NCI-H2107 (cell line): Measurements from ENCODE around the gene GEMIN8.

Experiments used
- DNase-seq: peaks from one replicate; lab custom pipeline; 2025; lab: John Stamatoyannopoulos, UW

Gene GEMIN8, protein sequence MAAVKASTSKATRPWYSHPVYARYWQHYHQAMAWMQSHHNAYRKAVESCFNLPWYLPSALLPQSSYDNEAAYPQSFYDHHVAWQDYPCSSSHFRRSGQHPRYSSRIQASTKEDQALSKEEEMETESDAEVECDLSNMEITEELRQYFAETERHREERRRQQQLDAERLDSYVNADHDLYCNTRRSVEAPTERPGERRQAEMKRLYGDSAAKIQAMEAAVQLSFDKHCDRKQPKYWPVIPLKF

GRCh38 chrX:14029425-14030173 lies at the start of gene GEMIN8:
Gene GEMIN8, minus strand, starts transcription at chrX:14029892. Its CDS starts 8,414 bp downstream, at chrX:14021478.
- DNase-seq: peak; percentile 87

DNA sequence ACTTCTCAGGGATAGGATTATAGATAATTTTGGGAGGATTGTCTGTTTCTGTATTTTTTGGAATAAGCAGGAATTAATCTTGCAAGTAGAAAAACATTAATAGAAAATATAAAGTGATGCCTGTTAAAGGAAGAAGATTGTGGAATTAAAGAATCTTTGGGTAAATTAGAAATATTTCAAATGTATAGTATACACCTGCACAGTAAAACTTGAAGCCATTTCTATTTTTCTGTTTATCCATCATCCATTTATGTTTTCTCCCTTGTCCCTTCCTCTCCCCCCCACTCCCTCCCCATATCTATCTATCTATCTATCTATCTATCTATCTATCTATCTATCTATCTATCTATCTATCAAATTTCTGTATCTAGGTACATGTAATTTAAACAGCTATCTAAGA lies 46.9 kb upstream of the GEMIN8 start:
- DNase-seq: no peak

DNA sequence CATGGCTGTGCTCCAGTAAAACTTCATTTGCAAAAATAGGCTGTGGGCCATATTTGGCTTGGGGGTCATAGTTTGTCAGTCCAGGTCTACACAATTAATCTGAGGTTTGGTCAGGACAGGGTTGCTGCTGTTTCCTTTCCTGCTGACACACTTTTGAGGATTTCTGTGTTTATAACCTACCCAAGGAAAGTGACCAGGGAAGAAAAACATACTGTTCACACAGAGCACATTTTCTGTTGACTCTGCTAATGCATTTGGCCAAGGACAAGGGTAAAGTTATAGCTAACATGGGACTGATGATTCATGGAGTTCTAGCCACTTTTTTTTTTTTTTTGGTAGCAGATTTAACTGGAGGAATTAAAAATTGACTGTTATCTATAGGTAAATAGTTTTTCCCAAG lies 43.9 kb upstream of the GEMIN8 start:
- DNase-seq: no peak

DNA sequence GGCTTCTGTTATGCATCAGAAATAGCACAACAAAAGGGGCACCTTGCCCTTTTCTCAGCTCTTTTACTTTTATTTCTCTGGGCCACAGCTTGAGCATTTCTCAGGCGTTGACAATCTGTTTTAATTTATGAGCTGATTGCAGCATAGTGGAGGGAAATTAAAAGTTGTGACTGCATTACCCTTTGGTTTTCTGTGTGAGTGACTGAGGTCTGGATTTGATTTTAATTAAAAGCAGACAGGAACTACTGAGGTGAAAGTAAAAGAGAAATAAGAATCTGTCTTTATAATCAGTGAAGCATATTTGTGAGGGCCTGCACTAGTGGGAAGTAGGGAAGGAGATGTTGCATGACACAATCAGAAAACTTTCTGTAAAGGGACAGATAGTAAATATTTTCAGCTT lies 43.4 kb upstream of the GEMIN8 start:
- no peak for DNase-seq

DNA sequence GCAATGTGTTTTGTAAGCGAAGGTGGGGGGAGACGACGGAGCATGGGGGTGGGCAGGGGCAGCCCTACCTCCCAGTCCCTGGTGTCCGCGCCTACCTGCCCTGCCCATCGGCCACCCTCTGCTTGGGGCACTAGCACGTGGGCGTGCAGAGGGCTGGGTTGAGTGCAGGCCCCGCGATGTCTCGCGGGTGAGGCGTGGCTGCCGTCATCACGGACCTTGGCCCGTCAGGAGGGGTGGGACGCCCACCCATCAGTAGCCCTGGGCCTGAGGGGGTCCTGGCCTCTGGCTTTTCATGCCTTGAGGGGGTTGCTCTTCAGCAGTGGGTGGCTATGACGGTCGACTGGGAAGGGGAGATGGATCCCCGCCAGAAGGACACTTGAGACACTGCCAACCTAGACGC lies 36.1 kb upstream of the GEMIN8 start:
- no peak for DNase-seq

GRCh38 chrX:14064626-14065432 lies 35.1 kb upstream of the GEMIN8 start:
- no peak for DNase-seq

- DNase-seq: no peak
These were observed 32.8 kb upstream of the GEMIN8 start for GRCh38 chrX:14062524-14062923.

- DNase-seq: no peak
These were observed 26.5 kb upstream of the GEMIN8 start for GRCh38 chrX:14056206-14056605.

DNA sequence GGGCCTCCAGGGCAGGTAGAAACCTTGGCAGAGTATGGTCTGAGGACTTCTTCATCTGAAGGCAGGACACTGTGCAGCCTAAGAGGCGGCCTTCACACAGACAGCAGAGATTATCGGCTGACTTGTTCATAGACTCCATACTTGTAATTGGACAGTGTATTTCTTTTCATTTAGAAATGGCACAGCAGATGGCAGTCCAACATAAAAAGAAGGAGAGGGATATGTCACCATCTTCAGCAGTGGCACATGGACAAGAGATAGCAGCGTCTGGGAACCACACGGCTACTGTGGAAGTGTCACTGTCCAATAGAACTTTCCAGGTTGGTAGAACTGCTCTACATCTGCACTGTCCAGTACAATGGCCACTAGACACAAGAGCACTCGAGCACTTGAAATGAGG lies 21.7 kb upstream of the GEMIN8 start:
- no peak for DNase-seq

DNA sequence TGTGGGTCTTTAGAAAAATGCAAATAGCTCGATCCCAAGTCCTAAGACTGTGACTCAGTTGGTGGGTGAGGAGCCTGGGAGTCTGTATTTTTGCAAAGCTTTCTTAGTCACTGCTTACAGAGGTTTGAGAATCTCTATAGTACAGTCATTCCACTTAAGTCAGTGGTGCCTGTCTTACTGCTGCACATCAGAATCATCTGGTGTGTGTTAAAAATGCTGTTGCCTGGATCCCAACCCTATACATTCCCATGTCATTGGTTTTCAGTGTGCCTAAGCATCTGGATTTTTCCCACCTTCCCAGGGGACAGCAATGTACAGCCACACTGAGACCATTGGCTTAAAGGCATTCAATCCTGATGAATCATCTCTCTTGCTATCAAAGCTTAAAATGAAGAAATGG lies 21.0 kb upstream of the GEMIN8 start:
- no peak for DNase-seq

DNA sequence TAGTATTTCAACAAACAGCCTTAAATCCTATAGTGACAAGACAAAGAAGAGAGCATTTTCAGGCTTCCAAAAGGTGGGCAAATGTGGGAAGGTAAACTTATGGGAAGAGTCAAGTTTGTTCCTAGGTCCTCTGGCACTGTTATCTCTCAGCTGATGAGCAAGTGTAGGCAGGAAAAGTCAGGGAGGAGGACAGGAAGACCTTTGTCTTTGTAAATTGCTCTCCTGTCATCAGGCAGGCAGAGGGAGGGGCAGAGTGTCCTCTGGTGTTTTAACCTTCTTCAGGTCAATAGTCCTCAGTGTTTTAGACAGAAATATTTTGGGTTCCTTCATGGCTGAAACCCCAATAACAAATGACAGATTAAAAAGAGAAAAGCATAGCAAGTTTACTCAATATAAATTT lies 13.5 kb upstream of the GEMIN8 start:
- no peak for DNase-seq

GRCh38 chrX:14039344-14039743 lies 9.7 kb upstream of the GEMIN8 start:
- peak; percentile 23 for DNase-seq

DNA sequence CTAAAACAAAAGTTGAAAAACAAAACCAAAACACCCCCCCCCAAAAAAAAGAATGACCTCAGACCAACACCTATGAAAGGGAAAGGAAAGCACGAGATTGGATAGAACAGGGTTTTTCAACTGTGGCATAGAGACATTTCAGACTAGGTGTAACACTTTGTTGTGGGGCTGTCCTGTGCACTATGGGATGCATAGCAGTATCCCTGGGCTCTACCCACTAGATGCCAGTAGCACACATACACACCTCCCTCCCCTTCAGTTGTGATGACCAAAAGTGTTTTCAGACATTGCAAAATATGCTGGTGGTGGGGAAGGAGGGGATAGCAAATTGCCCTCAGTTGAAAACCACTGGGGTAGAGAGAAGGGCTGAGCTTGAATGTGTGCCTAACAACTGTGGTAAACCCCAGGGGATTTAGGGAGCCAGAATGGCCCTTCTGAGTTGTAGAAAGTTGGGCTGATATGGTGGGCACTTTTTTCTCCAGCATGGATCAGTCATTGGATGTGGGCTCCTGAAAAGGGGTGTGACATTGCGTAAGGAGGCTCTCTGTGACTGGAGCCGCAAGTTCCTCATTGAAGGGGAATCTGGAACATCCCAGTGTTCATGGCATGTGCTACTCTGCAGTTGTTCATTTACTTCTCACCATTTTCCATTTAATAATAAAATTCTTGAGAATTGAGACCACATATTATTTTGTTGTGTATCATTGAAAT lies 8.8 kb upstream of the GEMIN8 start:
- no peak for DNase-seq

DNA sequence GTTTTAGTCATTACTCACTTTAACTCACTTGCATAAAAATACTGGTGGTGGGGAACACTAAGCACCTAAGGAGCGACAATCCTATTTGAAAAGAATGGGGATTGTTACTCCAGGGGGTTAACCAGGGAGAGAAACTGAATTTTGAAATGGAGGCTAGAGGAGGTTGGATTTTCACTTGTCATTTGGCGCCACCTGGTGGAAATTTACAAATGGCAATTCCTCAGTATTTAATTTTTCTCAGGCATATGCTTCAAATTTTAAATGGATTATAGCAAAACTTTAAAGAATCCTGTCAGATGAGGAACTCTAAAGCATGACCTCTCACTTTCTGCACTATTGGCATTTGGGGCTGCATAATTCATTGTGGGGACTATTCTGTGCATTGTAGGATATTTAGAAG lies 2.7 kb upstream of the GEMIN8 start:
- peak; percentile 57 for DNase-seq

DNA sequence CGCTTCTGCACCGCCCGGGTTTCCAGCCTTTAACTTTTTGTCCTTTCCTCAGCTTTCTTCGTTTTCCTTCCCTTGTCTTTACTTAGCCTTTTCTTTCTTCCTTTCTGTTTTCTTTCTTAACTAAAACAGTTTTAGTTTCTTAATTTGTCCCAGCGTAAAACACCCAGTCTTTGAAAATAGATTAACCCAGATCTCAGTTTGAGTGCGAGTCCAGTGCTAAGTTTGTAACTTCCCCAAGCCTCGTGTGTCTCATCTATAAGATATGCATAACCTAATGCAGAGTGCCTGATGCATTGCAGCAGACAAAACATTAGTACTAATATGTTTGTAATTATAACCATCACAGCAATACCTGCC lies 460 bp upstream of the GEMIN8 start:
- no peak for DNase-seq

DNA sequence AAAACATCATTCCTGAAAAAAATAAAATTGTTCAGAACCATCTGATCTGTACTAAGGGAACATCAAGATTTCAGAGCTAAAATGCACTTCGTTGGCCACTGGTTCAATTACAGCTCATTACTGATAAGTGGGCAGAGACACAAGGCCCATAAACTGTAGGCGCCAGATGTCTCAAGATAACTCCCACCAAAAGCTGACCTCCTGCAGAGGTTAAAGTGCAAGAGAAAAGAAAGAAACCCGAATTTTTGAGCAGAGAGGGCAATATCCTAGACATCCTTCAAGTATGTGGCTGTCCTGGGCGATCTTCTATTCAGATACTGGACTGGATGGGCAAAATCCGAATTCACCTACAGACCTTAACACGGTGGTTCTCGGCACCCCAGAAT lies 660 bp downstream of the GEMIN8 start:
- DNase-seq: no peak

DNA sequence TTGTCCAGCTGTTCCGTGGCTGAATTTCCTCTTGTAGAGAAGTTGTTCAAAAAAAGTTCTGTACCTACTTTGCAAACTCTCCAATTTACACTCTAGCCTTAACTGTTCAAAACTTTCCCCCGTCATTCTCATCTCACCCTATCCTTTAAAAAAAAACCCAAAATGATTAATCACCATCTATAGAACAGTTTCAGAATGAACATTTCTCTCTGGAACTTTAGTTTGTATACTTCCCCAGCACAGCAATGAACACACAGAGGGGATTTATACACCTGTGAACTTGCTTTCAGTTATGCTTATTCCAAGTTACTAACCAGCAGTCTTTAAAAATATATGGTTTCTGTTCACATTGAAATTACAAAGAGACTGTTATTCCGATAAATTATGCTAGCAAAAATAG lies 1.2 kb downstream of the GEMIN8 start:
- DNase-seq: no peak

GRCh38 chrX:14027511-14028019 lies 2.1 kb downstream of the GEMIN8 start:
- DNase-seq: no peak

GRCh38 chrX:14027036-14027435 lies 2.7 kb downstream of the GEMIN8 start:
- no peak for DNase-seq

DNA sequence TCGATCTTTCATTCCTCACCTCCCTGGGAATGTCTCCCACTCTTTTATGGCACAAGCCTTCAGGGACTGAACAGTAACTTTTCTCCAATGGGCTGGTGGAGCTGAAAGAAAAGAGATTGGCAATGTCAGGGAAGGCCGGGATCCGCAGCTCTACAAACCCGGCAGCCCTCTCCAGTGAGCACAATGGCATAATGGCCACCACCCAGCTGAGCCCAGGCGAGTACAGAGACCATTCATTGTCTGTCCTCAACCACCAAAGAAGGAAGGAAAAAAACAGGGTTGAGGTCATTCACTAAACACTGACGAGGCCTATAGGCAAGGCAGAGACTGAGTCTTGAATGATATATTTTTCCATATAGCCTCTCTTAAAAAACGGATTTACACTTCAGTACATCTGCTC lies 3.6 kb downstream of the GEMIN8 start:
- no peak for DNase-seq

DNA sequence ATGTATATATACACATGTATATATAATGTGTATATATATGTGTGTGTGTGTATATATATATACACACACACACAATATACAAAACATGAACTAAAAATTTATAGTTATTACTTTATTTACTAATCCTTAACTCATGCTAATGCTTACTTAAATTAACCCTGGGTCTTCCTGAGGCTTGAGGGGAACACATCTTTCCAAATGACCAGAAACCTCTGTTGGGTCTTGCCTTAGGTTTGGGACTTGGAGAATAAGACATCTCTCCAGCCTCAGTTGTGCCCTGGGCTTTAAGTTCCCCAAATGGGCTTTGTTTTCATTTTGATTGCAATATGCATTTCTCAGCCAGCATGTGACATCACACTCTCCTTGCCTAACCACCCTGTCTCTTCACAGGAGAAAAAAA lies 7.7 kb downstream of the GEMIN8 start:
- DNase-seq: no peak

DNA sequence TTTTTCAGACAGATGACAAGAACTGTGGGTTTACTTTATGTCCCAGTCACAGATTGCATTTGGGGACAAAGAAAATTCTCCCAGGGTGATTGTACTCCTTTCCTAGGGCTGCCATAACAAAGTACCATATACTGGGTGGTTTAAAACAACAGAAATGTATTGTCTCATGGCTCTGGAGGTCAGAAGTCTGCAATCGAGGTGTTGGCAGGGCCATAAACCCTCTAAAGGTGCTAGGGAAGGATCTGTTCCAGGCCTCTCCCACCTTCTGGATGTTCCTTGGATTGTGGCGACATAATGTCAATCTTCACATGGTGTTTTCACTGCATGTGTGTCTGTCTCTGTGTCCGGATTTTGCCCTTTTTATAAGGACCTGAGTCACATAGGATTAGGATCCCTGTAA lies 12.3 kb downstream of the GEMIN8 start:
- no peak for DNase-seq
